ENCODE results near the gene CRAMP1. TPM values are rescaled to one million over a fixed set of nuclear protein-coding genes. Genes with fewer than 3 reads are reported as not detected.

CRAMP1 gene
- total RNA-seq, 2 experiments from 2014 or later, result 15.1 to 15.7 TPM

DNA sequence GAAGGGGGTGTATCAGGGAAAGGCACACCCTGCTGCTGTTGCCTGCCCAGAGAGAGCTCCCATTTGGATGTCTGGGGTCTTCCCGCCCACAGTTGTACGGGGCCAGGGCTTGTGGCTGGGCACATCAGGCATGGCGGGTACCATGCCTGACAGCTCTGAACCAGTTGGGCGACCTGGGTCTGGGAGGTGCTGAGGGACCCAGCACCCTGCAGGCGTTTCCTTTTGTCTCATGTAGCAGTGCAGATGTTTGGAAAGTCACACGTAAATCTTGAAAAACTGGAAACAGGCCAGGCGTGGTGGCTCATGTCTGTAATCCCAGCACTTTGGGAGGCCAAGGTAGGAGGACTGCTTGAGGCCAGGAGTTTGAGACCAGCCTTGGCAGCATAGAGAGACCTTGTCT, 57.5 kb downstream of the CRAMP1 start:
- peaks cover 38% of the 10 kb centered on the region for H3K36me3 Mint-ChIP-seq (ENCODE audit: low read depth)

DNA sequence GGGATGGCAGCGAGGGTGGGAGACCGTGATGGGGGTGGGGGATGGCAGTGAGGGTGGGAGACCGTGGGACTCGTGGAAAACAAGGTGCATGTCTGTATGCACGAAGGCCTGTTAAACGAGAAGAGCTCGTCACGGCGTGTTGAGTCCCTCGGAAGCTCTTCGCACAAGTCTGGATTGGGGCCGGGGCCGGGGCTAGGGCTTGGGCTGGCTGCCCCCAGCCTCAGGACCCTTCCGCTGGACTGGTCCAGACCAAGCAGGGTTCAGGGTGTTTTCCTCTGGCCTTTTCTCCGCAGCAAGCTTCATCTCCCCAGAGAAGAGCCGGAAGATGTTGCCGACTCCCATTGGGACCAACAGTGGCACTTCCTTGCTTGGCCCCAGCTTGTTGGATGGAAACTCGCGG, 58.2 kb downstream of the CRAMP1 start:
- H3K4me1 Mint-ChIP-seq (ENCODE audit: low read depth), result no peaks in the 10 kb centered on the region
- H3K36me3 Mint-ChIP-seq (ENCODE audit: low read depth), result peaks cover 35% of the 10 kb centered on the region
- ChIA-PET POLR2A (no interaction called here), CTCF (no interaction called here)
- no peak overlapping the region for H3K4me3 Mint-ChIP-seq
- H3K27me3 Mint-ChIP-seq, result no peaks in the 10 kb centered on the region
- ATAC-seq (no peak), DNase-seq (no peak)
- intact Hi-C loops (cut with micrococcal nuclease), result no loop called here
- TF ChIP-seq, protein P1, sequence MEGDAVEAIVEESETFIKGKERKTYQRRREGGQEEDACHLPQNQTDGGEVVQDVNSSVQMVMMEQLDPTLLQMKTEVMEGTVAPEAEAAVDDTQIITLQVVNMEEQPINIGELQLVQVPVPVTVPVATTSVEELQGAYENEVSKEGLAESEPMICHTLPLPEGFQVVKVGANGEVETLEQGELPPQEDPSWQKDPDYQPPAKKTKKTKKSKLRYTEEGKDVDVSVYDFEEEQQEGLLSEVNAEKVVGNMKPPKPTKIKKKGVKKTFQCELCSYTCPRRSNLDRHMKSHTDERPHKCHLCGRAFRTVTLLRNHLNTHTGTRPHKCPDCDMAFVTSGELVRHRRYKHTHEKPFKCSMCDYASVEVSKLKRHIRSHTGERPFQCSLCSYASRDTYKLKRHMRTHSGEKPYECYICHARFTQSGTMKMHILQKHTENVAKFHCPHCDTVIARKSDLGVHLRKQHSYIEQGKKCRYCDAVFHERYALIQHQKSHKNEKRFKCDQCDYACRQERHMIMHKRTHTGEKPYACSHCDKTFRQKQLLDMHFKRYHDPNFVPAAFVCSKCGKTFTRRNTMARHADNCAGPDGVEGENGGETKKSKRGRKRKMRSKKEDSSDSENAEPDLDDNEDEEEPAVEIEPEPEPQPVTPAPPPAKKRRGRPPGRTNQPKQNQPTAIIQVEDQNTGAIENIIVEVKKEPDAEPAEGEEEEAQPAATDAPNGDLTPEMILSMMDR (IDR thresholded peaks at IDR 0.05), result no peak
- H3K27ac Mint-ChIP-seq, result no peak overlapping the region
- H3K9me3 Mint-ChIP-seq, result no peaks in the 10 kb centered on the region

More for the DNA sequence above, 57.5 kb downstream of the CRAMP1 start:
- Mint-ChIP-seq H3K4me1 (ENCODE audit: low read depth) (no peaks in the 10 kb centered on the region), H3K27ac (no peak overlapping the region), H3K27me3 (no peaks in the 10 kb centered on the region), H3K9me3 (no peaks in the 10 kb centered on the region), H3K4me3 (no peak overlapping the region)
- POLR2A ChIA-PET, result interaction anchor here (0.6 kb wide), 1 partner anchor 102 kb away, joined by 3 read pairs; no protein-coding TSS in a partner anchor
- intact Hi-C loops (cut with micrococcal nuclease), result no loop called here
- TF ChIP-seq, protein P1 (IDR thresholded peaks at IDR 0.05), result no peak
- ATAC-seq (no peak), DNase-seq (no peak)
- CTCF ChIA-PET, result no interaction called here

DNA sequence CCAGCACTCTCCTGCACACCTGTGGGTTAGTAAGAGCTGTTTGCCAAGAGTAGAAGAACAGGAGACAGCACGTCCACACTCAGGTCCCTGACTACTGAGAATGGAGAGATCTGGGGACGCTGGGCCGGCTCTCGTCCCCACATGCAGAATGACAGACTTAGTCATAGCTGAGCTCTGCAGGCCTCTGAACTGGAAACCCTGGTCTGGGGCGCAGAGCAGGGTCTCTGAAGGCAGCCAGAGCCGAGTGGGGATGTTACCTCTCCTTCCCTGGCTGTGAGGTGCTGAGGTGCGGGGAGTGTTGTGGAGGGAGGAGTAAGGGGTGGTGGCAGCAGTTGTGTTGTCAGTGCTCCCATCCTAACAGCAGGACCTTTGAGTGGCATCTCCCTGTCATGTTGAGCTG, 58.7 kb downstream of the CRAMP1 start:
- POLR2A ChIA-PET, result no interaction called here

DNA sequence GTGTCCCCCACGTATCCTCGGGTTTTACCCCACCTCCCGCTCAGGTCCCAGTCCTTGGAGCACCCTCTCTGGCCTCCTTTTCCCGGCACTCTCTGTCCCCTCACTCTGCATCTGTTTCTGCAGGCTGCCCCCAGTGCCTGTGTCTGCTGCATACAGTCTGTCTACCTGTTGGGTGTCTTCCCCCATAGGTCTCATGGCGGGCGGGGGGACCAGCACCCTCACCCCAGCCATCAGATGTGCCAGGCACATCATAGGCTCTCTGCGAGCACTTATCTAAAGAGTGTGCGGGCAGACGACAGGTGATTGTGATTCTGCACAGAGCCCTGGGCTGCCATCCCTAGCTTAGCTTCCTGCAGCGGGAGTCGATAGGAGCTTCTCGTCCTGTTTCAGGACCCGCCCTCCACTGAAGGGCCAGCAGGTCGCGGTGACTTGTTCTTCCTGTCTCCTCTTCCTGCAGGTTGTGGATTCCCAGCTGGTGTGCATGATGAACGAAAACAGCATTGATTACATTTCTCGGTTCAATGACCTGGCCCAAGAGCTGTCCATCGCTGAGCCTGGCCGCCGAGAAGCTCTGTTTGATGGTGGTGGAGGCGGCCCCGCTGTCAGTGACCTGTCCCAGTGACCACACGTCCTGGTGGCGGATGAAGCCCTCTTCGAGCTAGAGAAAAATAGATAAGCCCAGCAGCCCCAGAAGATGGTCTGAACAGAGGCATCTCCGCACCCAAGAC, 61.4 kb downstream of the CRAMP1 start:
- CTCF ChIA-PET, result interaction anchor here (1.9 kb wide), 1 partner anchor 32 kb away, joined by 6 read pairs; the partner anchor contains the start of gene MAPK8IP3

More for the DNA sequence above, 58.7 kb downstream of the CRAMP1 start:
- TF ChIP-seq, protein P1 (IDR thresholded peaks at IDR 0.05), result no peak
- Mint-ChIP-seq H3K4me3 (no peak overlapping the region), H3K27me3 (no peaks in the 10 kb centered on the region), H3K9me3 (no peaks in the 10 kb centered on the region), H3K4me1 (ENCODE audit: low read depth) (no peaks in the 10 kb centered on the region), H3K27ac (no peak overlapping the region), H3K36me3 (ENCODE audit: low read depth) (peaks cover 35% of the 10 kb centered on the region)
- intact Hi-C loops (cut with micrococcal nuclease), result no loop called here
- DNase-seq (no peak), ATAC-seq (no peak)
- CTCF ChIA-PET, result no interaction called here

DNA sequence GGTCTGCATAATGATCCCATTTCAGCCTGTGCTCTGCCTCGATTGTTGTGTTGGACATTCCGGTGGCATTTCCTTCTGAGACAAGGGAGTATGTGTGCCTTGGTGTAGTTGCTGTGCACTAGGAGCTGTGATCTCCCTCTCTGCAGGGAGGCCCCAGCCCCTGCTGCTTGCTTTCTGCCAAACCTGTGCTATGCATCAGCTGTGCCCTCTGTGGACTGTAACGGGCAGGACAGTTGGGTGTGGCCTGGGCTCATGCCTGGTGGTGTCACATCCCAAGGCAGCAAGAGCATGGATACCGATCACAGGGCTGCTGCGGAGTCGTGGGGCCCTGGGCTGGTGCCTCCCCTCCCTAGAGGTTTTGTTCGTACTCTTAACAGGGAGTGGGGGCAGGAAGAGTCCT, 62.1 kb downstream of the CRAMP1 start:
- POLR2A ChIA-PET, result interaction anchor here (1.0 kb wide), 1 partner anchor 23 kb away, joined by 3 read pairs; no protein-coding TSS in a partner anchor
- peaks cover 36% of the 10 kb centered on the region for H3K36me3 Mint-ChIP-seq (ENCODE audit: low read depth)
- TF ChIP-seq, protein P1 (IDR thresholded peaks at IDR 0.05), result no peak
- H3K9me3 Mint-ChIP-seq, result no peaks in the 10 kb centered on the region
- intact Hi-C loops (cut with micrococcal nuclease), result no loop called here
- no peak for ATAC-seq
- H3K4me3 Mint-ChIP-seq, result no peak overlapping the region
- CTCF ChIA-PET, result interaction anchor here (1.9 kb wide), 1 partner anchor 32 kb away, joined by 6 read pairs; the partner anchor contains the start of gene MAPK8IP3
- H3K4me1 Mint-ChIP-seq (ENCODE audit: low read depth), result peaks cover 14% of the 10 kb centered on the region
- no peaks in the 10 kb centered on the region for H3K27me3 Mint-ChIP-seq
- no peak for DNase-seq
- H3K27ac Mint-ChIP-seq, result no peak overlapping the region

More for the DNA sequence above, 61.4 kb downstream of the CRAMP1 start:
- H3K4me1 Mint-ChIP-seq (ENCODE audit: low read depth), result peaks cover 9% of the 10 kb centered on the region
- no peak for DNase-seq
- POLR2A ChIA-PET, result no interaction called here
- TF ChIP-seq, protein P1 (IDR thresholded peaks at IDR 0.05), result no peak
- H3K27ac Mint-ChIP-seq, result no peak overlapping the region
- peaks cover 35% of the 10 kb centered on the region for H3K36me3 Mint-ChIP-seq (ENCODE audit: low read depth)
- no peak for ATAC-seq
- intact Hi-C loops (cut with micrococcal nuclease), result no loop called here
- H3K9me3 Mint-ChIP-seq, result no peaks in the 10 kb centered on the region
- H3K27me3 Mint-ChIP-seq, result no peaks in the 10 kb centered on the region
- no peak overlapping the region for H3K4me3 Mint-ChIP-seq
